22Rv1 (cell line): ENCODE results near the gene CLEC4D.

Source experiments
- H3K27ac ChIP-seq: fragments of 450-650 bp; 2 replicates; pipeline ENCODE4 v1.5.1; 2017
- ZFX ChIP-seq: fragments of 450-650 bp; IDR thresholded peaks from 2 replicates; pipeline ENCODE4 v1.6.1; 2017; ENCODE audit warnings: antibody characterized with exemption, borderline replicate concordance
- TF ChIP-seq, protein P1 (sequence below): fragments of 450-650 bp; IDR thresholded peaks from 2 replicates; pipeline ENCODE4 v1.5.1; 2017; ENCODE audit warnings: mild to moderate bottlenecking

Gene CLEC4D

GRCh38 chr12:8566525-8566924 lies 53.2 kb downstream of the CLEC4D start:
- no peak overlapping the region for H3K27ac ChIP-seq
- no peak for TF ChIP-seq ZFX
- TF ChIP-seq, protein P1, sequence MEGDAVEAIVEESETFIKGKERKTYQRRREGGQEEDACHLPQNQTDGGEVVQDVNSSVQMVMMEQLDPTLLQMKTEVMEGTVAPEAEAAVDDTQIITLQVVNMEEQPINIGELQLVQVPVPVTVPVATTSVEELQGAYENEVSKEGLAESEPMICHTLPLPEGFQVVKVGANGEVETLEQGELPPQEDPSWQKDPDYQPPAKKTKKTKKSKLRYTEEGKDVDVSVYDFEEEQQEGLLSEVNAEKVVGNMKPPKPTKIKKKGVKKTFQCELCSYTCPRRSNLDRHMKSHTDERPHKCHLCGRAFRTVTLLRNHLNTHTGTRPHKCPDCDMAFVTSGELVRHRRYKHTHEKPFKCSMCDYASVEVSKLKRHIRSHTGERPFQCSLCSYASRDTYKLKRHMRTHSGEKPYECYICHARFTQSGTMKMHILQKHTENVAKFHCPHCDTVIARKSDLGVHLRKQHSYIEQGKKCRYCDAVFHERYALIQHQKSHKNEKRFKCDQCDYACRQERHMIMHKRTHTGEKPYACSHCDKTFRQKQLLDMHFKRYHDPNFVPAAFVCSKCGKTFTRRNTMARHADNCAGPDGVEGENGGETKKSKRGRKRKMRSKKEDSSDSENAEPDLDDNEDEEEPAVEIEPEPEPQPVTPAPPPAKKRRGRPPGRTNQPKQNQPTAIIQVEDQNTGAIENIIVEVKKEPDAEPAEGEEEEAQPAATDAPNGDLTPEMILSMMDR, result no peak
